Gastrocnemius medialis (tissue), 4 donors: ENCODE measurements around the gene ARF1.

ENCODE experiments used
- CTCF ChIP-seq, 5 experiments: fragments of 450-650 bp in 3 of 5; fragments of 200-600 bp in 2 of 5; sonication (generic) in 2 of 5; IDR thresholded peaks in 4 of 5; conservative IDR thresholded peaks in 1 of 5; 1 replicate in 4 of 5; 2 replicates in 1 of 5; pipeline ENCODE4 v1.5.1; 2016 to 2019; ENCODE audit warnings: antibody characterized with exemption in 5 of 5, mild to moderate bottlenecking in 3 of 5, moderate library complexity in 3 of 5
- POLR2A ChIP-seq, 2 donors: fragments of 450-650 bp; IDR thresholded peaks; one replicate each; pipeline ENCODE4 v1.6.1; 2017; ENCODE audit warnings: antibody characterized with exemption in 2 of 2, mild to moderate bottlenecking in 2 of 2, moderate library complexity in 2 of 2

GRCh38 chr1:228145463-228146416 is 63.2 kb downstream of the ARF1 start:
- TF ChIP-seq CTCF (IDR thresholded peaks at IDR 0.05 in 4 of 5, conservative IDR thresholded peaks at IDR 0.05 in 1 of 5) (no peak), POLR2A (IDR thresholded peaks at IDR 0.05) (no peak)
